Transverse colon (tissue), 4 donors: ENCODE results near the gene SDK2.

ENCODE experiments used
- EP300 ChIP-seq: sonication (generic); formaldehyde crosslinking; IDR thresholded peaks from one replicate; pipeline ENCODE4 v1.6.1; 2017; ENCODE audit warnings: antibody characterized with exemption, low read depth
- POLR2A ChIP-seq: fragments of 450-650 bp; IDR thresholded peaks from one replicate; pipeline ENCODE4 v1.6.1; 2016; ENCODE audit warnings: antibody characterized with exemption, mild to moderate bottlenecking, moderate library complexity
- POLR2AphosphoS5 ChIP-seq, 3 donors: sonication (generic); formaldehyde crosslinking; IDR thresholded peaks; one replicate each; pipeline ENCODE4 v1.6.1; 2016; ENCODE audit warnings: antibody characterized with exemption in 3 of 3
- TF ChIP-seq, protein P1 (sequence below), 5 experiments: fragments of 200-600 bp in 3 of 5; fragments of 450-650 bp in 2 of 5; sonication (generic) in 3 of 5; IDR thresholded peaks; 1 replicate in 2 of 5; 2 replicates in 3 of 5; pipeline ENCODE4 v1.5.1; 2016 to 2017; ENCODE audit warnings: antibody characterized with exemption in 5 of 5, inconsistent platforms in 3 of 5, mild to moderate bottlenecking in 2 of 5, moderate library complexity in 1 of 5

DNA sequence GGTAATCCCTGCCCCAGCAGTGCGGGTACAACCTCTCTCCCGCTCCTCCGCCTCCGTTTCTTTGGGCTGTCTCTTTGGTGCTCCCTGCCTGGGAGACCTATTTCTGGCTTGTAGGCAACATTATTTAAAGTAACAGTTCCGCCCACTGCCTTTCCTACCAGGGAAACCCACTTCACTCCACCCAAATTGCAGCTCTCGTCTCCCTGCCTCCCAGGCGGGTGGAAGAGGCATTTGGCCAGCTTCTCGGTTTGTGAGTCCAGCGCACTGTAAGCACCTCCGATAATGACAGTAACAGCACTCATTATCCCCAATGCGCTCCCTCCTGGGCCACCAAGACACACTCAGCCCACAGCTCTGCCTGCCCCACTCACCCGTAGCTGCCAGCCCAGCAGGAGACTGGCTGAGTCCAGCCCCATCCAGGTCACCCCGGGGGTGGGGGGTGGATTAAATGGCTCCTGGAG lies 167.3 kb downstream of the SDK2 start:
- TF ChIP-seq, protein P1, sequence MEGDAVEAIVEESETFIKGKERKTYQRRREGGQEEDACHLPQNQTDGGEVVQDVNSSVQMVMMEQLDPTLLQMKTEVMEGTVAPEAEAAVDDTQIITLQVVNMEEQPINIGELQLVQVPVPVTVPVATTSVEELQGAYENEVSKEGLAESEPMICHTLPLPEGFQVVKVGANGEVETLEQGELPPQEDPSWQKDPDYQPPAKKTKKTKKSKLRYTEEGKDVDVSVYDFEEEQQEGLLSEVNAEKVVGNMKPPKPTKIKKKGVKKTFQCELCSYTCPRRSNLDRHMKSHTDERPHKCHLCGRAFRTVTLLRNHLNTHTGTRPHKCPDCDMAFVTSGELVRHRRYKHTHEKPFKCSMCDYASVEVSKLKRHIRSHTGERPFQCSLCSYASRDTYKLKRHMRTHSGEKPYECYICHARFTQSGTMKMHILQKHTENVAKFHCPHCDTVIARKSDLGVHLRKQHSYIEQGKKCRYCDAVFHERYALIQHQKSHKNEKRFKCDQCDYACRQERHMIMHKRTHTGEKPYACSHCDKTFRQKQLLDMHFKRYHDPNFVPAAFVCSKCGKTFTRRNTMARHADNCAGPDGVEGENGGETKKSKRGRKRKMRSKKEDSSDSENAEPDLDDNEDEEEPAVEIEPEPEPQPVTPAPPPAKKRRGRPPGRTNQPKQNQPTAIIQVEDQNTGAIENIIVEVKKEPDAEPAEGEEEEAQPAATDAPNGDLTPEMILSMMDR (IDR thresholded peaks at IDR 0.05): no peak
- TF ChIP-seq POLR2A (no peak), POLR2AphosphoS5 (IDR thresholded peaks at IDR 0.05) (no peak), EP300 (no peak)
